Mucosa of descending colon (tissue), 3 donors: Measurements from ENCODE around the gene RBM19. TPM values are rescaled to one million over a fixed set of nuclear protein-coding genes. Genes with fewer than 3 reads are reported as not detected.
"Not testable (repeated sequence)": the region's sequence is repeated elsewhere in the genome, so short reads cannot be mapped to it uniquely, and the experiment has no call there.

Source experiments
- ATAC-seq: fragments of 200-7000 bp; cut with Tn5 transposase; one replicate; pipeline ENCODE4 v1.9.1; 2020; ENCODE audit warnings: mild to moderate bottlenecking, moderate library complexity
- DNase-seq, 3 donors: peaks; one replicate each; pipeline ENCODE4 v3.0.0-alpha.2; 2020
- H3K36me3 ChIP-seq: fragments of 200-600 bp; one replicate; pipeline ENCODE4 v1.8.0; 2021; ENCODE audit warnings: low read depth, mild to moderate bottlenecking
- H3K4me1 ChIP-seq: fragments of 200-600 bp; one replicate; pipeline ENCODE4 v1.8.0; 2021; ENCODE audit warnings: low read depth, mild to moderate bottlenecking
- H3K4me3 ChIP-seq: fragments of 200-600 bp; one replicate; pipeline ENCODE4 v1.8.0; 2021; ENCODE audit warnings: mild to moderate bottlenecking
- H3K9me3 ChIP-seq: fragments of 200-600 bp; one replicate; pipeline ENCODE4 v1.8.0; 2021; ENCODE audit warnings: mild to moderate bottlenecking
- intact Hi-C, 2 donors: fragments of 100-400 bp; cut with DNase I in 1 of 2; cut with micrococcal nuclease in 1 of 2; formaldehyde crosslinking; loops; one replicate each; pipeline versions ENCODE4 v1.11.0 to v1.11.1; 2022; cut with DNase I, micrococcal nuclease
- total RNA-seq, 3 donors: library from RNA; stranded (reverse); fragmentation: NEBNext Ultra II Directional in 2 of 3; extraction: Animal tissue kit (Norgen Biotek cat#: 25700) in 2 of 3; gene quantifications; one replicate each; pipeline versions ENCODE4 v1.2.1 to v1.2.4, GENCODE V29; 2021 to 2023
- TF ChIP-seq, protein P1 (sequence below): fragments of 200-600 bp; IDR thresholded peaks from one replicate; pipeline ENCODE4 v1.8.0; 2022; ENCODE audit warnings: antibody characterized with exemption, mild to moderate bottlenecking
- donor health status: DM: no; HTN: no; CAD: no; lungs with moderate emphysema.
- donor health status: DM: no; HTN: no; CAD: no.
- donor health status: DM: no; HTN: yes; CAD: no.

RBM19 gene
- total RNA-seq, 3 donors from 2014 or later = 22.5 to 38.4 (median 32.9) TPM

- Histone ChIP-seq H3K4me3 (no peak overlapping the region), H3K36me3 (no peaks in the 10 kb centered on the region), H3K4me1 (no peaks in the 10 kb centered on the region), H3K9me3 (no peaks in the 10 kb centered on the region)
- TF ChIP-seq, protein P1, sequence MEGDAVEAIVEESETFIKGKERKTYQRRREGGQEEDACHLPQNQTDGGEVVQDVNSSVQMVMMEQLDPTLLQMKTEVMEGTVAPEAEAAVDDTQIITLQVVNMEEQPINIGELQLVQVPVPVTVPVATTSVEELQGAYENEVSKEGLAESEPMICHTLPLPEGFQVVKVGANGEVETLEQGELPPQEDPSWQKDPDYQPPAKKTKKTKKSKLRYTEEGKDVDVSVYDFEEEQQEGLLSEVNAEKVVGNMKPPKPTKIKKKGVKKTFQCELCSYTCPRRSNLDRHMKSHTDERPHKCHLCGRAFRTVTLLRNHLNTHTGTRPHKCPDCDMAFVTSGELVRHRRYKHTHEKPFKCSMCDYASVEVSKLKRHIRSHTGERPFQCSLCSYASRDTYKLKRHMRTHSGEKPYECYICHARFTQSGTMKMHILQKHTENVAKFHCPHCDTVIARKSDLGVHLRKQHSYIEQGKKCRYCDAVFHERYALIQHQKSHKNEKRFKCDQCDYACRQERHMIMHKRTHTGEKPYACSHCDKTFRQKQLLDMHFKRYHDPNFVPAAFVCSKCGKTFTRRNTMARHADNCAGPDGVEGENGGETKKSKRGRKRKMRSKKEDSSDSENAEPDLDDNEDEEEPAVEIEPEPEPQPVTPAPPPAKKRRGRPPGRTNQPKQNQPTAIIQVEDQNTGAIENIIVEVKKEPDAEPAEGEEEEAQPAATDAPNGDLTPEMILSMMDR = no peak
- intact Hi-C loops = no loop called here
- DNase-seq (no peak), ATAC-seq (no peak)
Observed at GRCh38 chr12:114006482-114007425, 40.6 kb upstream of the RBM19 start.

DNA sequence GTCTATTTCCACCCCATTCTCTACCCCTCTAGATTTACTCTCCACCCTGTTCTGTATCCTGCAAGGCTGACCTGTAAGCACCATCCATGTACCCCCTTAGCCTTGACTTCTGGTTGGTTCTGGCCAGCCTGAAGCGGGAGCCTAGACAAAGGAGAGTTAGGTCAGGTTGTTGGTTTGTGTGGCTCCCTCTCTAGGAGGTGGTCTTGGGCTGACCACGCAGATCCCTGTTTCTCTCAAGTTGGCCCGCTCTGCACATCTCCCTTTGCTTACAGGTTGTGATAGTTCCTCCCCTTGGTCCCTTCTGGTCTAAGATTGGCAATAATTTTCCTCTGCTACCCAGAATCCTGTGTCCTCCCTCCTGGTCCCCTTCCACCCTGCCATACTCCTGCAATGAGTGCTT is 38.3 kb upstream of the RBM19 start:
- H3K36me3 ChIP-seq = no peaks in the 10 kb centered on the region
- no peaks in the 10 kb centered on the region for H3K9me3 ChIP-seq
- no peaks in the 10 kb centered on the region for H3K4me1 ChIP-seq
- intact Hi-C loops = no loop called here
- H3K4me3 ChIP-seq = no peak overlapping the region
- DNase-seq = no peak
- no peak for ATAC-seq
- TF ChIP-seq, protein P1 = no peak

DNA sequence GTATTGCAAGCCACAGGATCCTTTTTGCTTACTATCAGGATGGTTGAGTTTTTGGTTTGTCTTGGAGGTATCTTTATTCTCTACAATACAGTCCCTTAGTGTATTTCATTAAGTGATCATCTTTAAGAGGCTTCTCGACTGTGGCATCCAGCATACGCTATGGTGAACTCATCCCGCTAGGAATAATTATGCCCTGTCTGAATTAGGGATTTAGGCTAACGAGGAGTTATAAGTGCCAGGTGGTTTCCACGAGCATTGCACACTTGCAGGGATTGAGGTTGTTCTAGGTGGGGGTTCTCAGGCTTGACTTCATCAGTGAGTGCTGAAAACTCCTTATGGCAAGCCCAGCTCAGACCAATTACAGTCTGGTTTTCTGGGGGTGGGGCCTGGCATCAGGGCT is 37.2 kb upstream of the RBM19 start:
- H3K9me3 ChIP-seq = no peaks in the 10 kb centered on the region
- no peaks in the 10 kb centered on the region for H3K36me3 ChIP-seq
- no peak for ATAC-seq
- no peaks in the 10 kb centered on the region for H3K4me1 ChIP-seq
- intact Hi-C loops = no loop called here
- TF ChIP-seq, protein P1 = no peak
- no peak overlapping the region for H3K4me3 ChIP-seq
- no peak for DNase-seq

DNA sequence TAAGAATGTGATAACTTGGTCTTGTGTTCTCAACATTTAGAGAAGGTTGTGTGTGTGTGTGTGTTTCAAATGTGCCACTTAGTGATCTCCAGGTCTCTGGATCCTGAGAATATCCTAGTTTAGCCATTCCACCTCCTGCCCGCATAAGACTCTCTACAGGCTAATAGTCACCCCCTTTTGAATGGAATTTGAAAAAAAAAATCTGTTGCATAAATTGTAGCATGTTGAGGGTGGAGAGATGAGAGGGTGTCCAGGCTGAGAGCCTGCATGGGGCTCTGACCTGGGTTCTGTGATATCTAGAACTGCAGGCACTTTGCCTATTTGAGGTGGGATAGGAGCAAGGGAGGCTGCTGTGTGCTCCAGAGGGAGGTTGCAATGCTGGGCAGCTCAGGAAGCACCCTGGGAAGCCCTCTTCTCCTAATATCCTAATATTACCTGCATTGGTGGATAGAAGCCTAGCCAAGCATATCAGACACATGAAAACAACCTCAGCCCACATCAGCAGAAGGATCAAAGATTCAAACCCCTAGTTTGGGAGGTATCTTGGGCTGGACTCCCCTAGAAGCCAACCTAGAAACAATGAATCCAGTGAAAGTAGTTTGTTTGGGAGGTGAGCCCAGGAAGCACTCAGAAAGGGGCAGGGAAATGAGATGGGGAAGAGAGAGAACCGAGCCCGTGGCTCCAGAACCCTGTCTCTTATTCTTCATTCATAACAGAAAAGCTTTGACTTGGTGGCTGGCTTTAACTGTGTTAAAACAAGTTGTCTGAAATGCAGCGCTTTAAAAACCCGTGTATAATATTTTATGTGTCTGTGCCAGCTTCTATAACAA is 35.6 kb upstream of the RBM19 start:
- no peaks in the 10 kb centered on the region for H3K36me3 ChIP-seq
- H3K4me3 ChIP-seq = no peak overlapping the region
- DNase-seq (no peak), ATAC-seq (no peak)
- H3K4me1 ChIP-seq = no peaks in the 10 kb centered on the region
- TF ChIP-seq, protein P1 = no peak
- intact Hi-C loops = no loop called here
- no peaks in the 10 kb centered on the region for H3K9me3 ChIP-seq

- Histone ChIP-seq H3K9me3 (no peaks in the 10 kb centered on the region), H3K4me3 (no peak overlapping the region), H3K36me3 (no peaks in the 10 kb centered on the region), H3K4me1 (no peaks in the 10 kb centered on the region)
- TF ChIP-seq, protein P1 = no peak
- DNase-seq = no peak
- ATAC-seq = no peak
- intact Hi-C loops = no loop called here
Observed at GRCh38 chr12:114000861-114001260, 34.7 kb upstream of the RBM19 start.

DNA sequence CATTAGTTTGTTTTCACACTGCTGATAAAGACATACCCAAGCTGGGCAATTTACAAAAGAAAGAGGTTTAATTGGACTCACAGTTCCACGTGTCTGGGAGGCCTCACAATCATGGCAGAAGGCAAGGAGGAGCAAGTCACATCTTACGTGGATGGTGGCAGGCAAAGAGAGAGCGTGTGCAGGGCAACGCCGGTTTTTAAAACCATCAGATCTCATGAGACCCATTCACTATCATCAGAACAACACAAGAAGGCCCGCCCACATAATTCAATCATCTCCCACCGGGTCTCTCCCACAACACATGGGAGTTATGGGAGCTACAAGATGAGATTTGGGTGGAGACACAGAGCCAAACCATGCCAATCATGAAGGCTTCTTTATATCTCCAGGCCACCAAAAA is 34.1 kb upstream of the RBM19 start:
- DNase-seq, H3K4me3 ChIP-seq, H3K4me1 ChIP-seq, intact Hi-C loops, ATAC-seq, H3K36me3 ChIP-seq, H3K9me3 ChIP-seq: not testable (repeated sequence)
